HEK293 (cell line): Measurements from ENCODE around the gene ENOX2.

ENCODE experiments used
- SETDB1 ChIP-seq: IDR thresholded peaks from one replicate; pipeline ENCODE4 v1.6.1; 2017; ENCODE audit warnings: mild to moderate bottlenecking, low read length, moderate library complexity, mixed read lengths; ENCODE audit not compliant: insufficient read length
- SP2 ChIP-seq: fragments of 450-650 bp; formaldehyde crosslinking; IDR thresholded peaks from 2 replicates; pipeline ENCODE4 v1.5.1; 2016; ENCODE audit warnings: missing biosample characterization, missing genetic modification characterization
- ZNF211 ChIP-seq: fragments of 450-650 bp; formaldehyde crosslinking; IDR thresholded peaks from 2 replicates; pipeline ENCODE4 v1.5.1; 2016; ENCODE audit warnings: low read depth, missing biosample characterization, missing genetic modification characterization
- ZNF214 ChIP-seq: fragments of 450-650 bp; formaldehyde crosslinking; IDR thresholded peaks from 2 replicates; pipeline ENCODE4 v1.5.1; 2017; ENCODE audit warnings: missing biosample characterization, mild to moderate bottlenecking, missing genetic modification characterization, borderline replicate concordance
- ZNF24 ChIP-seq: fragments of 450-650 bp; formaldehyde crosslinking; IDR thresholded peaks from 2 replicates; pipeline ENCODE4 v1.5.1; 2016; ENCODE audit warnings: missing biosample characterization, missing genetic modification characterization
- ZNF664 ChIP-seq: fragments of 450-650 bp; formaldehyde crosslinking; IDR thresholded peaks from 2 replicates; pipeline ENCODE4 v1.5.1; 2016; ENCODE audit warnings: missing biosample characterization, missing genetic modification characterization
- ZXDB ChIP-seq: fragments of 450-650 bp; formaldehyde crosslinking; IDR thresholded peaks from 2 replicates; pipeline ENCODE4 v1.5.1; 2016; ENCODE audit warnings: missing biosample characterization, missing genetic modification characterization
- TF ChIP-seq, protein P1 (sequence below): fragments of 450-650 bp; formaldehyde crosslinking; IDR thresholded peaks from 2 replicates; pipeline ENCODE4 v1.5.1; 2016; ENCODE audit warnings: missing biosample characterization, missing genetic modification characterization
- TF ChIP-seq, protein P2 (sequence below): sonication (generic); formaldehyde crosslinking; IDR thresholded peaks from 2 replicates; pipeline ENCODE4 v1.8.1; 2022; ENCODE audit warnings: mild to moderate bottlenecking, moderate library complexity, missing genetic modification reagents
- TF ChIP-seq, protein P3 (sequence below): fragments of 450-650 bp; formaldehyde crosslinking; IDR thresholded peaks from 2 replicates; pipeline ENCODE4 v1.5.1; 2016; ENCODE audit warnings: missing biosample characterization, missing genetic modification characterization

DNA sequence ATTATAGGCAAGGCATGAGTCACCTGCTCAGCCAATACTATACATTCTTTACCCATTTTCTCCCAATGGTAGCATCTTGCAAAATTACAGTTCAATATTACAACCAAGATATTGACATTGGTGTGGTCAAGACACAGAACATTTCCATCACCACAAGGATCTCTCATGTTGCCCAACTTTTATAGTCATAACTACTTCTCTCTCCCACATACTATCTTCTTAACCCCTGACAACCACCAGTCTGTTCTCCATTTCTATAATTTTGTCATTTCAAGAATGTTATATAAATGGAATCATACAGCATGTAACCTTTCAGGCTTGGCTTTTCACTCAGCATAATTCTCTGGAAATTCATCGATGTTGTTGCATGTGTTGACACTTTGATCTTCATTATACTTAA lies 144.9 kb downstream of the ENOX2 start:
- no peak for TF ChIP-seq ZXDB (tag by site-specific recombination)
- TF ChIP-seq, protein P1, sequence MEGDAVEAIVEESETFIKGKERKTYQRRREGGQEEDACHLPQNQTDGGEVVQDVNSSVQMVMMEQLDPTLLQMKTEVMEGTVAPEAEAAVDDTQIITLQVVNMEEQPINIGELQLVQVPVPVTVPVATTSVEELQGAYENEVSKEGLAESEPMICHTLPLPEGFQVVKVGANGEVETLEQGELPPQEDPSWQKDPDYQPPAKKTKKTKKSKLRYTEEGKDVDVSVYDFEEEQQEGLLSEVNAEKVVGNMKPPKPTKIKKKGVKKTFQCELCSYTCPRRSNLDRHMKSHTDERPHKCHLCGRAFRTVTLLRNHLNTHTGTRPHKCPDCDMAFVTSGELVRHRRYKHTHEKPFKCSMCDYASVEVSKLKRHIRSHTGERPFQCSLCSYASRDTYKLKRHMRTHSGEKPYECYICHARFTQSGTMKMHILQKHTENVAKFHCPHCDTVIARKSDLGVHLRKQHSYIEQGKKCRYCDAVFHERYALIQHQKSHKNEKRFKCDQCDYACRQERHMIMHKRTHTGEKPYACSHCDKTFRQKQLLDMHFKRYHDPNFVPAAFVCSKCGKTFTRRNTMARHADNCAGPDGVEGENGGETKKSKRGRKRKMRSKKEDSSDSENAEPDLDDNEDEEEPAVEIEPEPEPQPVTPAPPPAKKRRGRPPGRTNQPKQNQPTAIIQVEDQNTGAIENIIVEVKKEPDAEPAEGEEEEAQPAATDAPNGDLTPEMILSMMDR: no peak
- no peak for TF ChIP-seq ZNF214
- TF ChIP-seq ZNF24 (tag by site-specific recombination): no peak
- no peak for TF ChIP-seq ZNF211 (tag by site-specific recombination)
- TF ChIP-seq, protein P2, sequence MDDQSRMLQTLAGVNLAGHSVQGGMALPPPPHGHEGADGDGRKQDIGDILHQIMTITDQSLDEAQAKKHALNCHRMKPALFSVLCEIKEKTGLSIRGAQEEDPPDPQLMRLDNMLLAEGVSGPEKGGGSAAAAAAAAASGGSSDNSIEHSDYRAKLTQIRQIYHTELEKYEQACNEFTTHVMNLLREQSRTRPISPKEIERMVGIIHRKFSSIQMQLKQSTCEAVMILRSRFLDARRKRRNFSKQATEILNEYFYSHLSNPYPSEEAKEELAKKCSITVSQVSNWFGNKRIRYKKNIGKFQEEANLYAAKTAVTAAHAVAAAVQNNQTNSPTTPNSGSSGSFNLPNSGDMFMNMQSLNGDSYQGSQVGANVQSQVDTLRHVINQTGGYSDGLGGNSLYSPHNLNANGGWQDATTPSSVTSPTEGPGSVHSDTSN (CRISPR knock-in tag): no peak
- TF ChIP-seq SETDB1: no peak
- TF ChIP-seq ZNF664 (tag by site-specific recombination): no peak
- no peak for TF ChIP-seq SP2 (tag by site-specific recombination)
- TF ChIP-seq, protein P3, sequence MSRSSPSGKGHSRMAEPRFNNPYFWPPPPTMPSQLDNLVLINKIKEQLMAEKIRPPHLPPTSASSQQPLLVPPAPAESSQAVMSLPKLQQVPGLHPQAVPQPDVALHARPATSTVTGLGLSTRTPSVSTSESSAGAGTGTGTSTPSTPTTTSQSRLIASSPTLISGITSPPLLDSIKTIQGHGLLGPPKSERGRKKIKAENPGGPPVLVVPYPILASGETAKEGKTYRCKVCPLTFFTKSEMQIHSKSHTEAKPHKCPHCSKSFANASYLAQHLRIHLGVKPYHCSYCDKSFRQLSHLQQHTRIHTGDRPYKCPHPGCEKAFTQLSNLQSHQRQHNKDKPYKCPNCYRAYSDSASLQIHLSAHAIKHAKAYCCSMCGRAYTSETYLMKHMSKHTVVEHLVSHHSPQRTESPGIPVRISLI (tag by site-specific recombination): no peak
